HepG2 (cell line): ENCODE data around the gene ZNF780B. TPM values are rescaled to one million over a fixed set of nuclear protein-coding genes. Genes with fewer than 3 reads are reported as not detected.

Experiments
- ATAC-seq: fragments of 200-7000 bp; cut with Tn5 transposase; 3 replicates; pipeline ENCODE4 v1.9.1; 2020; ENCODE audit warnings: mild to moderate bottlenecking, moderate library complexity
- BruUV-seq: library from RNA; stranded (reverse); fragments of 400-500 nt; replicated peaks from 2 replicates; lab custom pipeline; 2021; lab: Mats Ljungman, UMichigan
- CTCF ChIA-PET: fragments of 300-600 bp; formaldehyde crosslinking; extraction: SDS; loops from one replicate; lab custom pipeline; 2021; ENCODE audit warnings: low total read pairs, inconsistent platforms, low intra/inter-chr PET ratio; lab: Yijun Ruan, JAX
- POLR2A ChIA-PET: fragments of 350-600 bp; sonication (Branson Sonifier 250); formaldehyde crosslinking; loops from one replicate; lab custom pipeline; 2020; ENCODE audit warnings: antibody characterized with exemption, inconsistent platforms; lab: Yijun Ruan, JAX
- DNase-seq: peaks from one replicate; pipeline ENCODE4 v3.0.0-alpha.2; 2015; ENCODE audit warnings: low spot score
- FAIRE-seq: peaks from 3 replicates; lab custom pipeline; 2011; peaks lifted over from hg19 to GRCh38; lab: Jason Lieb, UNC
- H2AFZ ChIP-seq: one replicate; pipeline ENCODE4 v1.6.1; 2011; ENCODE audit warnings: low read length, inconsistent platforms
- H3K27ac ChIP-seq: fragments of 300-600 bp; 3 replicates; pipeline ENCODE4 v1.8.0; 2011; ENCODE audit warnings: mixed run types, mild to moderate bottlenecking, mixed read lengths, low read length, inconsistent platforms; ENCODE audit not compliant: insufficient read depth; ENCODE audit errors: extremely low read length
- H3K27me3 ChIP-seq, 2 experiments: fragments of 200-600 bp in 1 of 2; 2 replicates in 1 of 2; 3 replicates in 1 of 2; pipeline versions ENCODE4 v1.6.0 to v1.8.0; 2011; ENCODE audit warnings: low read length in 2 of 2, mild to moderate bottlenecking in 2 of 2, moderate library complexity in 2 of 2, inconsistent platforms in 1 of 2; ENCODE audit not compliant: insufficient read depth in 2 of 2, control insufficient read depth in 1 of 2
- H3K36me3 ChIP-seq, 2 experiments: fragments of 200-600 bp in 1 of 2; replicated peaks in 1 of 2; 2 replicates in 1 of 2; 3 replicates in 1 of 2; pipeline versions ENCODE4 v1.5.1 to v1.8.0; 2011; ENCODE audit warnings: low read length in 2 of 2, inconsistent platforms in 1 of 2; ENCODE audit not compliant: insufficient read depth in 2 of 2, control insufficient read depth in 1 of 2
- H3K4me1 ChIP-seq: 2 replicates; pipeline ENCODE4 v1.5.1; 2012; ENCODE audit warnings: low read length, inconsistent platforms; ENCODE audit not compliant: insufficient read depth
- H3K4me2 ChIP-seq: 2 replicates; pipeline ENCODE4 v1.6.0; 2011; ENCODE audit warnings: low read depth, low read length, inconsistent platforms
- H3K4me3 ChIP-seq, 3 experiments: fragments of 200-600 bp in 1 of 3; sonication (generic), shearing (Covaris generic) in 1 of 3; replicated peaks in 1 of 3; 2 replicates each; pipeline ENCODE4 v1.5.1; 2011 to 2016; ENCODE audit warnings: low read length in 3 of 3, inconsistent platforms in 2 of 3, low read depth in 2 of 3, mild to moderate bottlenecking in 2 of 3, control low read depth in 1 of 3, mixed read lengths in 1 of 3; ENCODE audit not compliant: insufficient read depth in 1 of 3
- H3K79me2 ChIP-seq: one replicate; pipeline ENCODE4 v1.6.1; 2011; ENCODE audit warnings: low read length, inconsistent platforms; ENCODE audit not compliant: insufficient read depth
- H3K9ac ChIP-seq: 2 replicates; pipeline ENCODE4 v1.6.0; 2011; ENCODE audit warnings: mild to moderate bottlenecking, low read depth, low read length, inconsistent platforms; ENCODE audit not compliant: insufficient read depth
- H3K9me3 ChIP-seq: 2 replicates; pipeline ENCODE4 v1.5.1; 2012; ENCODE audit warnings: mild to moderate bottlenecking, low read length
- H4K20me1 ChIP-seq: 2 replicates; pipeline ENCODE4 v1.6.0; 2011; ENCODE audit warnings: inconsistent platforms, mild to moderate bottlenecking, low read length, moderate library complexity; ENCODE audit not compliant: insufficient read depth
- AKAP8 ChIP-seq: sonication (generic); formaldehyde crosslinking; IDR thresholded peaks from 2 replicates; pipeline ENCODE4 v1.5.1; 2020; ENCODE audit warnings: mild to moderate bottlenecking, missing genetic modification reagents
- SETDB1 ChIP-seq: sonication (generic); formaldehyde crosslinking; IDR thresholded peaks from 2 replicates; pipeline ENCODE4 v1.5.1; 2020; ENCODE audit warnings: missing genetic modification reagents, mild to moderate bottlenecking, borderline replicate concordance
- ZBTB49 ChIP-seq: sonication (generic); formaldehyde crosslinking; IDR thresholded peaks from 2 replicates; pipeline ENCODE4 v1.4.0; 2020; ENCODE audit warnings: missing genetic modification reagents, borderline replicate concordance
- ZNF160 ChIP-seq: sonication (generic); formaldehyde crosslinking; IDR thresholded peaks from 2 replicates; pipeline ENCODE4 v1.8.0; 2022; ENCODE audit warnings: mild to moderate bottlenecking, inconsistent platforms, missing genetic modification reagents
- WGBS: methylation state at CpG from one replicate; pipeline ENCODE4 v1.1.6; 2017; ENCODE audit warnings: low lambda C conversion rate; 5-methylcytosine and 5-hydroxymethylcytosine counted together
- in situ Hi-C: cut with HindIII; loops from 2 replicates; pipeline ENCODE4 v1.10.0; 2017; ENCODE audit warnings: low pct_unique_long_range_greater_than_20kb; ENCODE audit not compliant: extremely low pct_ligation_motif_present
- intact Hi-C: fragments of 100-400 bp; cut with micrococcal nuclease; formaldehyde crosslinking; loops from one replicate; pipeline ENCODE4 v1.10.0; 2022; ENCODE audit not compliant: unreplicated experiment
- polyA plus RNA-seq, 8 experiments: library from polyadenylated mRNA; depleted of rRNA in 3 of 8; stranded (reverse) in 7 of 8; unstranded in 1 of 8; fragments of >200 nt; fragmentation: Illumina TruSeq in 4 of 8; extraction: Trizol in 4 of 8; gene quantifications; 2 replicates each; pipeline versions ENCODE4 v1.2.1 to v1.2.3, GENCODE V29; 2011 to 2016; ENCODE audit warnings: low read depth in 4 of 8, missing spikeins in 1 of 8, mixed read lengths in 1 of 8; ENCODE audit not compliant: insufficient read depth in 1 of 8
- total RNA-seq, 5 experiments: library from RNA; depleted of rRNA; stranded (reverse); fragments of >200 nt; fragmentation: Illumina TruSeq; extraction: Trizol; gene quantifications; 2 replicates each; pipeline ENCODE4 v1.2.3, GENCODE V29; 2016; ENCODE audit warnings: low read depth in 1 of 5

Gene ZNF780B
- total and polyA plus RNA-seq, 2 of the 13 experiments (the other 11 are each of a cell fraction or from before 2014, with no cell fraction given), result 6.6 to 21.9 TPM

DNA sequence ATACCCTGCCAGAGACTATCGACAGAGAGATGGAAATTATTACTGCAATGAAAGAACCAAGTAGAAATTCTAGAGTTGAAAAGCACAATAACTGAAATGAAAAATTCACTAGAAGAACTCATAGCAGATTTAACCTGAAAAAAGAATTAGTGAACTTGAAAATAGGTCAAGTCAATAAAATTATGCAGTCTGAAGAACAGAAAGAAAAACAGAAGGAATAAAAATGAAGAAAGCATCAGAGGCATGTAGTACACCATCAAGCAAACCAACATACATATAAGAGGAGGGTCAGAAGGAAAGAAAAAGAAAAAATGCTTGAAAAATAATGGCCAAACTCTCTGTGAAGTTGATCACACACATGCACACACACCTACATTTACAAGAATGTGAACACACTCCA, 3.6 kb upstream of the ZNF780B start:
- POLR2A ChIA-PET, result no interaction called here

More for the DNA sequence above, 3.6 kb upstream of the ZNF780B start:
- H3K27me3 ChIP-seq, result no peaks in the 10 kb centered on the region; a peak in 1 of 5 replicates
- no TSS peak for BruUV-seq
- WGBS, result 19% methylated on average over 1 of the region's 1 CpG
- ATAC-seq (no peak), FAIRE-seq (no peak), DNase-seq (no peak)
- H3K4me1 ChIP-seq, result peaks cover 12% of the 10 kb centered on the region
- H3K9me3 ChIP-seq, result peaks cover 19% of the 10 kb centered on the region
- H3K9ac ChIP-seq, result no peak overlapping the region
- H3K4me2 ChIP-seq, result no peak overlapping the region
- no peak overlapping the region for H3K27ac ChIP-seq
- H3K36me3 ChIP-seq, result no peaks in the 10 kb centered on the region
- intact Hi-C loops (loop anchor here (5.0 kb wide), 1 partner anchor 33 kb away; the partner anchor contains the start of gene ZNF780A), in situ Hi-C loops (no loop called here)
- H4K20me1 ChIP-seq, result no peaks in the 10 kb centered on the region
- H3K79me2 ChIP-seq, result peaks cover 14% of the 10 kb centered on the region
- TF ChIP-seq AKAP8 (CRISPR knock-in tag) (no peak), ZNF160 (CRISPR knock-in tag) (peak; percentile 98), ZBTB49 (no peak), SETDB1 (CRISPR knock-in tag) (no peak)
- no peak overlapping the region for H3K4me3 ChIP-seq
- H2AFZ ChIP-seq, result no peak overlapping the region
- CTCF ChIA-PET, result no interaction called here
